Loucy (cell line): ENCODE data around the gene PLIN1.

Source experiments
- H2AFZ ChIP-seq: fragments of 200-600 bp; sonication (generic); 2 replicates; pipeline ENCODE4 v1.6.0; 2016; ENCODE audit warnings: antibody characterized with exemption, mild to moderate bottlenecking, low read length, moderate library complexity
- H3F3A ChIP-seq: fragments of 200-600 bp; 2 replicates; pipeline ENCODE4 v1.6.0; 2016; ENCODE audit warnings: antibody characterized with exemption, low read depth, mild to moderate bottlenecking
- H3K27me3 ChIP-seq: fragments of 200-600 bp; sonication (generic); 2 replicates; pipeline ENCODE4 v1.6.1; 2014; ENCODE audit warnings: low read length, mild to moderate bottlenecking; ENCODE audit not compliant: insufficient read depth, poor library complexity, severe bottlenecking
- H3K36me3 ChIP-seq: fragments of 200-600 bp; sonication (generic); 2 replicates; pipeline ENCODE4 v1.6.1; 2016; ENCODE audit warnings: low read length; ENCODE audit not compliant: insufficient read depth
- H3K4me1 ChIP-seq: fragments of 200-600 bp; sonication (generic); 2 replicates; pipeline ENCODE4 v1.5.1; 2014; ENCODE audit warnings: low read length, mild to moderate bottlenecking; ENCODE audit not compliant: insufficient read depth, poor library complexity, severe bottlenecking
- H3K4me2 ChIP-seq: fragments of 200-600 bp; sonication (generic); 2 replicates; pipeline ENCODE4 v1.6.0; 2014; ENCODE audit warnings: antibody characterized with exemption, low read length, low read depth, mild to moderate bottlenecking; ENCODE audit not compliant: poor library complexity, severe bottlenecking
- H3K4me3 ChIP-seq: fragments of 200-600 bp; sonication (generic); 2 replicates; pipeline ENCODE4 v1.5.1; 2014; ENCODE audit warnings: low read length, mild to moderate bottlenecking, mixed read lengths; ENCODE audit not compliant: poor library complexity, severe bottlenecking
- H3K79me2 ChIP-seq: fragments of 200-600 bp; sonication (generic); 2 replicates; pipeline ENCODE4 v1.6.1; 2014; ENCODE audit warnings: low read length; ENCODE audit not compliant: insufficient read depth
- H3K9ac ChIP-seq: fragments of 200-600 bp; sonication (generic); 2 replicates; pipeline ENCODE4 v1.6.0; 2014; ENCODE audit warnings: mild to moderate bottlenecking, low read depth, low read length, moderate library complexity; ENCODE audit not compliant: poor library complexity, severe bottlenecking
- H3K9me2 ChIP-seq: fragments of 200-600 bp; sonication (generic); replicated peaks from 2 replicates; pipeline ENCODE4 v1.6.1; 2016; ENCODE audit warnings: low read depth, low read length, mixed read lengths
- H3K9me3 ChIP-seq: fragments of 200-600 bp; sonication (generic); 2 replicates; pipeline ENCODE4 v1.6.1; 2014; ENCODE audit warnings: mild to moderate bottlenecking, antibody characterized with exemption, low read length, low read depth; ENCODE audit not compliant: insufficient read depth
- H4K20me1 ChIP-seq: fragments of 200-600 bp; sonication (generic); 2 replicates; pipeline ENCODE4 v1.6.0; 2014; ENCODE audit warnings: antibody characterized with exemption, low read length, mild to moderate bottlenecking; ENCODE audit not compliant: insufficient read depth, poor library complexity, severe bottlenecking
- CTCF ChIP-seq: fragments of 200-600 bp; sonication (generic); conservative IDR thresholded peaks from 2 replicates; pipeline ENCODE4 v1.5.1; 2014; ENCODE audit warnings: mild to moderate bottlenecking, antibody characterized with exemption, low read length
- EZH2phosphoT487 ChIP-seq: fragments of 200-600 bp; IDR thresholded peaks from 2 replicates; pipeline ENCODE4 v1.6.1; 2018; ENCODE audit warnings: antibody characterized with exemption, mild to moderate bottlenecking, moderate library complexity, borderline replicate concordance

The PLIN1 gene

GRCh38 chr15:89686522-89686921 is 7.4 kb upstream of the PLIN1 start:
- Histone ChIP-seq H3K4me3 (no peak overlapping the region), H3F3A (no peaks in the 10 kb centered on the region), H3K27me3 (no peaks in the 10 kb centered on the region), H3K9me3 (no peaks in the 10 kb centered on the region), H4K20me1 (no peaks in the 10 kb centered on the region), H3K4me1 (no peaks in the 10 kb centered on the region), H3K4me2 (no peak overlapping the region), H3K9ac (no peak overlapping the region), H3K9me2 (no peaks in the 10 kb centered on the region), H3K36me3 (no peaks in the 10 kb centered on the region), H2AFZ (no peak overlapping the region), H3K79me2 (no peaks in the 10 kb centered on the region)
- no peak for TF ChIP-seq CTCF
- no peak for TF ChIP-seq EZH2phosphoT487

GRCh38 chr15:89685995-89686394 is 6.8 kb upstream of the PLIN1 start:
- TF ChIP-seq CTCF (no peak), EZH2phosphoT487 (no peak)
- no peaks in the 10 kb centered on the region for H3K79me2 ChIP-seq
- H2AFZ ChIP-seq: no peak overlapping the region
- H3K9me2 ChIP-seq: no peaks in the 10 kb centered on the region
- H3K9ac ChIP-seq: no peak overlapping the region
- no peaks in the 10 kb centered on the region for H3K4me1 ChIP-seq
- H3K4me2 ChIP-seq: no peak overlapping the region
- no peaks in the 10 kb centered on the region for H4K20me1 ChIP-seq
- no peaks in the 10 kb centered on the region for H3F3A ChIP-seq
- H3K27me3 ChIP-seq: no peaks in the 10 kb centered on the region
- H3K36me3 ChIP-seq: no peaks in the 10 kb centered on the region
- no peaks in the 10 kb centered on the region for H3K9me3 ChIP-seq
- no peak overlapping the region for H3K4me3 ChIP-seq

- Histone ChIP-seq H3K4me2 (no peak overlapping the region), H3F3A (no peaks in the 10 kb centered on the region), H3K79me2 (no peaks in the 10 kb centered on the region), H3K27me3 (no peaks in the 10 kb centered on the region), H2AFZ (no peak overlapping the region), H3K4me3 (no peak overlapping the region), H3K4me1 (no peaks in the 10 kb centered on the region), H3K36me3 (no peaks in the 10 kb centered on the region), H3K9me3 (no peaks in the 10 kb centered on the region), H4K20me1 (no peaks in the 10 kb centered on the region), H3K9me2 (no peaks in the 10 kb centered on the region), H3K9ac (no peak overlapping the region)
- no peak for TF ChIP-seq EZH2phosphoT487
- no peak for TF ChIP-seq CTCF
These were observed 2.0 kb upstream of the PLIN1 start for GRCh38 chr15:89681146-89681545.
